IPS-15b (cell line): ENCODE measurements around the gene TMIGD2.
"Not testable (repeated sequence)": the region's sequence is repeated elsewhere in the genome, so short reads cannot be mapped to it uniquely, and the experiment has no call there.

Experiments used
- H3K27me3 ChIP-seq: one replicate; pipeline ENCODE4 v1.6.1; 2013; ENCODE audit warnings: low read length; ENCODE audit not compliant: control insufficient read depth, insufficient read depth
- H3K36me3 ChIP-seq: one replicate; pipeline ENCODE4 v1.6.1; 2013; ENCODE audit warnings: low read length; ENCODE audit not compliant: control insufficient read depth, insufficient read depth
- H3K4me1 ChIP-seq: one replicate; pipeline ENCODE4 v1.6.1; 2013; ENCODE audit warnings: mild to moderate bottlenecking, low read length; ENCODE audit not compliant: control insufficient read depth, insufficient read depth
- H3K4me3 ChIP-seq: one replicate; pipeline ENCODE4 v1.5.1; 2013; ENCODE audit warnings: low read depth, low read length
- H3K9ac ChIP-seq: one replicate; pipeline ENCODE4 v1.6.1; 2013; ENCODE audit warnings: low read depth, mild to moderate bottlenecking, low read length
- H3K9me3 ChIP-seq: one replicate; pipeline ENCODE4 v1.6.1; 2013; ENCODE audit warnings: mild to moderate bottlenecking, low read length; ENCODE audit not compliant: control insufficient read depth, insufficient read depth

The TMIGD2 gene

GRCh38 chr19:4302243-4302640, at the start of gene TMIGD2:
TSS of gene TMIGD2 (minus strand) at chr19:4302389. CDS start at chr19:4302385, 4 bp downstream.
- H3K9ac ChIP-seq = no peak within 1 kb of the TSS
- H3K4me3 ChIP-seq = no peak within 1 kb of the TSS
- H3K27me3 ChIP-seq = no peaks in the 10 kb centered on the region
- peaks cover 3% of the 10 kb centered on the region for H3K4me1 ChIP-seq
- H3K36me3 ChIP-seq = peaks cover 6% of the 10 kb centered on the region
- no peaks in the 10 kb centered on the region for H3K9me3 ChIP-seq

GRCh38 chr19:4350726-4351125, 48.5 kb upstream of the TMIGD2 start:
- Histone ChIP-seq H3K4me1 (no peaks in the 10 kb centered on the region), H3K4me3 (no peak overlapping the region), H3K9me3 (no peaks in the 10 kb centered on the region), H3K27me3 (no peaks in the 10 kb centered on the region), H3K36me3 (peaks cover 3% of the 10 kb centered on the region), H3K9ac (no peak overlapping the region)

DNA sequence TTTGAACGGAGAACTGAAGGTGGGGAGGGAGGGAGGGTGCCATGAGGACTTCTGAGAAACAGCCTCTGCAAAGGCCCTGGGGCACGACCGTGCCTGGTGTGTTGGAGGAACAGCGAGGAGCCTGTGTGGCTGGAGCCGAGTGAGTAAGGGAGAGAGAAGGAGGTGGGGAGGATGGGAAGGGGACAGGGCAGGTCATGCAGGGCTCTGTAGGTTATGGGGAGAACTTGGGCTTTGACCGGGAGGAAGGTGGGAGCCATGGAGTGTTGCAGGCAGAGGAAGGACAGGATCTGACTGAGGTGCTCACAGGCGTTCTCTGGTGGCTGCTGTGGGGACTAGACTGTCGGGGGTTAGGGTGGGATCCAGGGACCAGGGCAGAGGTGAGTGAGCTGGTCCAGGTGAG, 47.9 kb upstream of the TMIGD2 start:
- no peaks in the 10 kb centered on the region for H3K9me3 ChIP-seq
- no peaks in the 10 kb centered on the region for H3K27me3 ChIP-seq
- H3K4me3 ChIP-seq = no peak overlapping the region
- peaks cover 7% of the 10 kb centered on the region for H3K36me3 ChIP-seq
- H3K9ac ChIP-seq = no peak overlapping the region
- H3K4me1 ChIP-seq = no peaks in the 10 kb centered on the region

DNA sequence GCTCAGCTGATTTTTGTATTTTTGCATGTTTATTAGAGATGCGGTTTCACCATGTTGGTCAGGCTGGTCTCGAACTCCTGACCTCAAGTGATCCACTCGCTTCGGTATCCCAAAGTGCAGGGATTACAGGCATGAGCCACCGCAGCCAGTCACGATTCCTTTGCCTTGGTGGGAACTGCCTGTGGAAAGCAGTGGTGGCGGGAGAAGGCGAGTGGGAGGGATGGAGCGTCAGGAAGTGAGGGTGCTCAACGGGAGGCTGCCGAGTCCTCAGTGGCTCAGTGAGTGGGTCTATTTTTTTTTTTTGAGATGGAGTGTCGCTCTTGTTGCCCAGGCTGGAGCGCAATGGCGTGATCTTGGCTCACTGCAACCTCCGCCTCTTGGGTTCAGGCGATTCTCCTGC, 47.0 kb upstream of the TMIGD2 start:
- H3K9me3 ChIP-seq, H3K9ac ChIP-seq, H3K4me3 ChIP-seq, H3K4me1 ChIP-seq, H3K27me3 ChIP-seq, H3K36me3 ChIP-seq: not testable (repeated sequence)

DNA sequence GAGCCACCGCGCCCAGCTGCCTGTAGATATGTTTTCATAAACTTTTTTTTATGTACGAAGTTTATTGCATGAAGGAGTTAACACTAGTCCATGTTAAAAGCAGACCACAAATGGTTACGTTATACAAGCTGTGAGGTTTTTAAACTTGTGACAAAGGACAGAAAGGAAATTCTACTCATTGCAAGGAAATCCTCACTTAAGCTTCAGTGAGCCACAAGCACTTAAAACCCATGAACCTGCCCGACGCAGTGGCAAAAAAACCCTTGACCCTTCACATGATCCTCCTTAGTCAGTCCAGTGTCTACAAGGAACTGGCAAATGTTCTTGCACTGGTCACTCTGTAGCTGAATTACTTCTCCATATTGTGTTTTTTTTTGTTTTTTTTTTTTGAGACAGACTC, 45.3 kb upstream of the TMIGD2 start:
- H3K9ac ChIP-seq = no peak overlapping the region
- peaks cover 3% of the 10 kb centered on the region for H3K4me1 ChIP-seq
- no peak overlapping the region for H3K4me3 ChIP-seq
- peaks cover 7% of the 10 kb centered on the region for H3K36me3 ChIP-seq
- H3K27me3 ChIP-seq = no peaks in the 10 kb centered on the region
- H3K9me3 ChIP-seq = no peaks in the 10 kb centered on the region

DNA sequence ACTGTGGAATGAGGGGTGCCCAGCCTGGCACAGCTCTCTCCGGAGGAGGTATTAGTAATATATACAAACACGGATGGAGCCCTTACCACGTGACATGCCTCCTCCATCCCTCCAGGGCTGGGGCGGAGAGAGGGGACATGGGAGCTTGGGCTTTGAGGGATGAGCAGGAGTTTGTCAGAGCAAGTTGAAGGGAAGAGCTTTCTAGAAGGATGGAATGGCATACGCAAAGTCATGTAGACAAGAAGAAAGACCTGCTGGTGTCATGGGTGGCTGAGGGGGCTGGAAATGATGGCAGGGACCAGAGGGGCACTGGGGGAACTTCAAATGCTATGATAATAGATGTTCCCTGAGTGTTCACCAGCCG, 43.8 kb upstream of the TMIGD2 start:
- H3K9ac ChIP-seq = no peak overlapping the region
- H3K9me3 ChIP-seq = no peaks in the 10 kb centered on the region
- no peak overlapping the region for H3K4me3 ChIP-seq
- H3K27me3 ChIP-seq = no peaks in the 10 kb centered on the region
- peaks cover 6% of the 10 kb centered on the region for H3K4me1 ChIP-seq
- peaks cover 7% of the 10 kb centered on the region for H3K36me3 ChIP-seq

DNA sequence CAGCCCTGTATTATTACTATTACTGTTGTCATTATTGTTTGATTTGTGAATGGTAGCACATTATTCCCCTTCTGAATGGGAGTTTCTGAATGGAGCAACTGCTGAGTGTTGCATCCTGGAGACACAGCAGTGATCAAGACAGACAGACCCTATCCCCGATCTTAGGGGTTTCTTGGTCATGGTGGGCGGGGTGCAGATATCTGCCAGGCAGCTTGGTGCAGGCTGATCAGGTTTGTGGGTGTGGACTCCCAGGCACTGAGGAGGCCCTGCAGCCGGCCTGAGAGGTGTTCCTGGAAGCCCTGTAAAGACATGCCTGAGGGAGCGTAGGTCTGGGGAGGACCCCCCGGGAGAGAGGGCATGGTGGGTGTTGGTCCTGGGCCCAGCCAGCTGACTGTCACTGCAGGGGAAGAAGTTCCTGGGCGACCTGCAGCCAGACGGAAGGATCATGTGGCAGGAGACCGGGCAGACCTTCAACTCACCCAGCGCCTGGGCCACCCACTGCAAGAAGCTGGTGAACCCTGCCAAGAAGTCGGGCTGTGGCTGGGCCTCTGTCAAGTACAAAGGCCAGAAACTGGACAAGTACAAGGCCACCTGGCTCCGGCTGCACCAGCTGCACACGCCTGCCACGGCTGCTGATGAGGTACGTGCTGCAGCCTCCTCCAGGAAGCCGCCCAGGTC, 43.3 kb upstream of the TMIGD2 start:
- Histone ChIP-seq H3K4me3 (no peak overlapping the region), H3K36me3 (peaks cover 7% of the 10 kb centered on the region), H3K4me1 (peaks cover 6% of the 10 kb centered on the region), H3K27me3 (no peaks in the 10 kb centered on the region), H3K9me3 (no peaks in the 10 kb centered on the region), H3K9ac (no peak overlapping the region)

- no peaks in the 10 kb centered on the region for H3K9me3 ChIP-seq
- H3K4me3 ChIP-seq = peak within 1 kb of the TSS; percentile 84
- peaks cover 7% of the 10 kb centered on the region for H3K36me3 ChIP-seq
- H3K27me3 ChIP-seq = no peaks in the 10 kb centered on the region
- peaks cover 6% of the 10 kb centered on the region for H3K4me1 ChIP-seq
- H3K9ac ChIP-seq = peak within 1 kb of the TSS; percentile 92
Measured at GRCh38 chr19:4343370-4344307, 41.5 kb upstream of the TMIGD2 start, which contains the start of gene MPND. TSS of gene MPND (plus strand) at chr19:4343562. CDS start at chr19:4343594, 32 bp downstream.

DNA sequence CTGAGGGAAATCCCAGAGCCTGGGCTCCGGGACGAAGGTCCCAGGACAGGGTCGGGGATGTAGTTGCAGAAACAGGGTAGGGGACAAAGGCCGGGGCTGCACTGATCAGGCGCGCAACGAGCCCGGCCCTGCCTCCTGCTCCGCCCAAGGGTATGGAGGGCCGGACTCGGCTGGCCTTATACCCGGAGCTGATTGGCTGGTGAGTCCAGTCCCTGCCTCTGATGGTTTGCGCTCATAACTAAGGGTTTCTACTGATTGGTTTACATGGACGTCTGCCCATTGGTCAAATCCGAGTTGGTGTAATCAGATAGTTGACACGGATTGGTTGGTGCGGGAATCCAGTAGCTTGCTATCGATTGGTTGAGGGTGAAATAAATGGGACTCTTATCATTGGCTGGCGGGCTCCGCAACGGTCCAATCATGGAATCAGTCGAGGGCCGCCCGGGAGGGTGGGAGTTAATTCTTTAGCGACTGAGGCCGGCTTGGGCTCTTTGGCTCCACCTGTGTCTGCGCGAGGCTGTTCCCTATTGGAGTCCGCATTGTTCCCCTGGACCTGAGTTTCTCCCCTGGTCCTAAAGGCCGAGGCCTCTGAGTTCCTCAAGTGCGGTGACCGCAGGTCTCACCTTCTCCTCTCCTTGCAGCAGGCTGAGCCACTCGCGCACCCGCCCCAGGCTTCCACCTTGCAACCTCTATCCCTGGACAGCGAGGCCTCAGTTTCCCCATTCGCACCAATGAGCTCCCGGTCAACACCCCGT, 40.6 kb upstream of the TMIGD2 start:
- Histone ChIP-seq H3K4me3 (peak overlapping the region; percentile 84), H3K4me1 (peaks cover 7% of the 10 kb centered on the region), H3K27me3 (no peaks in the 10 kb centered on the region), H3K9me3 (no peaks in the 10 kb centered on the region), H3K9ac (peak overlapping the region; percentile 92), H3K36me3 (peaks cover 7% of the 10 kb centered on the region)

DNA sequence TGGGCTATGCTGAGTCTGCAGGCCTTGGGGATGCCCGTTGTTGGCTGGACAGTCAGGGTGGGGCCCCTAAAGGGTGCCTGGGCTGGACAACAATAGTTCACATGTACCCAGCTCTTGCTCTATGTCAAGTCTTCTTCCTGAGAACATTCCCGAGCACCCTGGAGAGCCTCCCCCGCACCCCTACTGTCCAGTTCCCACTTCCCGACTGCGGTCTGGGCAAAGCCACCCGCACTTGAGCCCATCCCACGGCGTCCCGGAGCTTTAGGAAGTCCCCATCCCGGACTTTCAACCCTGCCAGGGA, 40.1 kb upstream of the TMIGD2 start:
- Histone ChIP-seq H3K9ac (peak overlapping the region; percentile 92), H3K36me3 (peaks cover 7% of the 10 kb centered on the region), H3K4me1 (peaks cover 8% of the 10 kb centered on the region), H3K9me3 (no peaks in the 10 kb centered on the region), H3K27me3 (no peaks in the 10 kb centered on the region), H3K4me3 (peak overlapping the region; percentile 84)

GRCh38 chr19:4338441-4339355, 36.5 kb upstream of the TMIGD2 start, which contains the start of gene STAP2:
TSS of gene STAP2 (minus strand) at chr19:4338827. CDS start at chr19:4338753, 74 bp downstream.
- H3K4me3 ChIP-seq = peak within 1 kb of the TSS; percentile 33
- no peaks in the 10 kb centered on the region for H3K9me3 ChIP-seq
- no peaks in the 10 kb centered on the region for H3K27me3 ChIP-seq
- no peak within 1 kb of the TSS for H3K9ac ChIP-seq
- H3K36me3 ChIP-seq = peaks cover 8% of the 10 kb centered on the region
- H3K4me1 ChIP-seq = peaks cover 5% of the 10 kb centered on the region
